Panc1 (cell line): Measurements from ENCODE around the gene DOCK1. TPM values are rescaled to one million over a fixed set of nuclear protein-coding genes. Genes with fewer than 3 reads are reported as not detected.

Source experiments
- ATAC-seq: fragments of 200-7000 bp; cut with Tn5 transposase; 2 replicates; pipeline ENCODE4 v1.9.1; 2020; ENCODE audit warnings: mild to moderate bottlenecking, moderate library complexity
- BruUV-seq: library from RNA; stranded (reverse); fragments of 400-500 nt; replicated peaks from 2 replicates; lab custom pipeline; 2021; lab: Mats Ljungman, UMichigan
- CTCF ChIA-PET: fragments of 300-600 bp; sonication (Branson Sonifier 250); formaldehyde crosslinking; loops from one replicate; lab custom pipeline; 2022; ENCODE audit warnings: antibody characterized with exemption; lab: Charles Lee
- POLR2A ChIA-PET: fragments of 300-600 bp; sonication (Branson Sonifier 250); formaldehyde crosslinking; loops from one replicate; lab custom pipeline; 2022; ENCODE audit warnings: antibody characterized with exemption; lab: Charles Lee
- DNase-seq: peaks from one replicate; pipeline ENCODE4 v3.0.0-alpha.2; 2010; ENCODE audit warnings: low read depth, low spot score
- H3K27ac ChIP-seq: 2 replicates; pipeline ENCODE4 v1.5.1; 2011; ENCODE audit warnings: mild to moderate bottlenecking, low read length, inconsistent platforms
- H3K27me3 ChIP-seq: fragments of 200-500 bp; sonication (Bioruptor generic); 2 replicates; pipeline ENCODE4 v1.6.0; 2014; ENCODE audit warnings: low read length, inconsistent platforms; ENCODE audit not compliant: control insufficient read depth, insufficient read depth
- H3K36me3 ChIP-seq: fragments of 200-500 bp; sonication (Bioruptor generic); 2 replicates; pipeline ENCODE4 v1.5.1; 2014; ENCODE audit warnings: inconsistent platforms, mild to moderate bottlenecking, low read length, moderate library complexity; ENCODE audit not compliant: control insufficient read depth, insufficient read depth
- H3K4me1 ChIP-seq: 2 replicates; pipeline ENCODE4 v1.5.1; 2011; ENCODE audit warnings: inconsistent platforms, mild to moderate bottlenecking, low read length, moderate library complexity; ENCODE audit not compliant: control insufficient read depth, insufficient read depth
- H3K4me3 ChIP-seq, 2 experiments: 2 replicates each; pipeline ENCODE4 v1.5.1; 2011 to 2012; ENCODE audit warnings: low read depth in 2 of 2, low read length in 2 of 2, mild to moderate bottlenecking in 2 of 2, inconsistent platforms in 1 of 2, moderate library complexity in 1 of 2
- H3K9me3 ChIP-seq: fragments of 200-500 bp; sonication (Bioruptor generic); 2 replicates; pipeline ENCODE4 v1.5.1; 2014; ENCODE audit warnings: low read depth, mild to moderate bottlenecking, inconsistent platforms, low read length, moderate library complexity; ENCODE audit not compliant: control insufficient read depth, insufficient read depth
- CTCF ChIP-seq: fragments of 450-650 bp; IDR thresholded peaks from 2 replicates; pipeline ENCODE4 v1.5.1; 2017; ENCODE audit warnings: mild to moderate bottlenecking
- POLR2AphosphoS5 ChIP-seq: IDR thresholded peaks from 2 replicates; pipeline ENCODE4 v1.6.1; 2012; ENCODE audit warnings: mild to moderate bottlenecking, low read depth, low read length, moderate library complexity
- SIN3A ChIP-seq: IDR thresholded peaks from 2 replicates; pipeline ENCODE4 v1.6.1; 2012; ENCODE audit warnings: low read depth, mild to moderate bottlenecking, low read length, moderate library complexity, borderline replicate concordance; ENCODE audit not compliant: insufficient read depth
- TCF7L2 ChIP-seq: IDR thresholded peaks from 2 replicates; pipeline ENCODE4 v1.6.1; 2011; ENCODE audit warnings: mild to moderate bottlenecking, low read depth, low read length, inconsistent platforms
- in situ Hi-C: cut with HindIII; loops from 2 replicates; pipeline ENCODE4 v1.10.0; 2016; ENCODE audit warnings: low sequenced_read_pairs, low pct_unique_long_range_greater_than_20kb
- intact Hi-C: fragments of 100-400 bp; cut with micrococcal nuclease; formaldehyde crosslinking; loops from one replicate; pipeline ENCODE4 v1.10.0; 2022; ENCODE audit not compliant: unreplicated experiment
- total RNA-seq: library from RNA; stranded (reverse); gene quantifications from one replicate; pipeline ENCODE4 v1.2.1, GENCODE V29; 2021; ENCODE audit not compliant: unreplicated experiment
- TF ChIP-seq, protein P1 (sequence below), 2 experiments: IDR thresholded peaks; 2 replicates each; pipeline ENCODE4 v1.6.1; 2011 to 2012; ENCODE audit warnings: low read depth in 2 of 2, control low read depth in 1 of 2, low read length in 1 of 2, mild to moderate bottlenecking in 1 of 2, moderate library complexity in 1 of 2; ENCODE audit not compliant: insufficient read depth in 1 of 2

Gene DOCK1
- total RNA-seq, 1 experiment from 2014 or later: 67.6 TPM

DNA sequence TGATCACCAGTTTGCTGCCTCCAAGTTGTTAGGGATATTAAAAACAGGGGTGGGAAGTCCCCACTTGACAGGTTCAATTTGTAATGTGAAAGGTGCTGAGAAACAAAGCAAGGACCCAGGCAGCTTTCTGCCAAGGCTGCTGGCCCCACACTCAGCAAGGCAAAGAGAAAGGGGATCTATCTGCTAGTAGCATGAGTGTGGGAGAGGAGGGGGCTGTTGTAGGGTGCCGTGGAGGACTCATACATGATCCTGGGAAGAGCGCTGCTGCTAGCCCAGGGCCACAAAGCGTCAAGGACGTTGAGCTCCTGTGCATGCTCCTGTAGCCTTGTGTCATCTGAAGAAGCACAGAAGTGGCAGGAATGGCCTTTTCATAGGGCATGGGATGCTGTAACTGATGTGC lies 387.7 kb downstream of the DOCK1 start:
- Histone ChIP-seq H3K4me1 (no peaks in the 10 kb centered on the region), H3K4me3 (no peak overlapping the region), H3K27me3 (no peaks in the 10 kb centered on the region), H3K36me3 (no peaks in the 10 kb centered on the region), H3K27ac (no peak overlapping the region), H3K9me3 (peaks cover 4% of the 10 kb centered on the region; the same call in 1 of the 2 replicates)
- no TSS peak for BruUV-seq
- no peak for ATAC-seq
- in situ Hi-C loops: no loop called here
- POLR2A ChIA-PET: interaction anchor here (0.7 kb wide), 1 partner anchor 256 kb away, joined by 3 read pairs; no protein-coding TSS in a partner anchor
- intact Hi-C loops: no loop called here
- TF ChIP-seq POLR2AphosphoS5 (no peak), SIN3A (no peak)
- TF ChIP-seq, protein P1, sequence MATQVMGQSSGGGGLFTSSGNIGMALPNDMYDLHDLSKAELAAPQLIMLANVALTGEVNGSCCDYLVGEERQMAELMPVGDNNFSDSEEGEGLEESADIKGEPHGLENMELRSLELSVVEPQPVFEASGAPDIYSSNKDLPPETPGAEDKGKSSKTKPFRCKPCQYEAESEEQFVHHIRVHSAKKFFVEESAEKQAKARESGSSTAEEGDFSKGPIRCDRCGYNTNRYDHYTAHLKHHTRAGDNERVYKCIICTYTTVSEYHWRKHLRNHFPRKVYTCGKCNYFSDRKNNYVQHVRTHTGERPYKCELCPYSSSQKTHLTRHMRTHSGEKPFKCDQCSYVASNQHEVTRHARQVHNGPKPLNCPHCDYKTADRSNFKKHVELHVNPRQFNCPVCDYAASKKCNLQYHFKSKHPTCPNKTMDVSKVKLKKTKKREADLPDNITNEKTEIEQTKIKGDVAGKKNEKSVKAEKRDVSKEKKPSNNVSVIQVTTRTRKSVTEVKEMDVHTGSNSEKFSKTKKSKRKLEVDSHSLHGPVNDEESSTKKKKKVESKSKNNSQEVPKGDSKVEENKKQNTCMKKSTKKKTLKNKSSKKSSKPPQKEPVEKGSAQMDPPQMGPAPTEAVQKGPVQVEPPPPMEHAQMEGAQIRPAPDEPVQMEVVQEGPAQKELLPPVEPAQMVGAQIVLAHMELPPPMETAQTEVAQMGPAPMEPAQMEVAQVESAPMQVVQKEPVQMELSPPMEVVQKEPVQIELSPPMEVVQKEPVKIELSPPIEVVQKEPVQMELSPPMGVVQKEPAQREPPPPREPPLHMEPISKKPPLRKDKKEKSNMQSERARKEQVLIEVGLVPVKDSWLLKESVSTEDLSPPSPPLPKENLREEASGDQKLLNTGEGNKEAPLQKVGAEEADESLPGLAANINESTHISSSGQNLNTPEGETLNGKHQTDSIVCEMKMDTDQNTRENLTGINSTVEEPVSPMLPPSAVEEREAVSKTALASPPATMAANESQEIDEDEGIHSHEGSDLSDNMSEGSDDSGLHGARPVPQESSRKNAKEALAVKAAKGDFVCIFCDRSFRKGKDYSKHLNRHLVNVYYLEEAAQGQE (IDR thresholded peaks at IDR 0.05; ENCODE audit: insufficient read depth in 1 of 2, low read depth in 2 of 2, low read length in 1 of 2): no peak
- no peak for DNase-seq
- CTCF ChIA-PET: no interaction called here

DNA sequence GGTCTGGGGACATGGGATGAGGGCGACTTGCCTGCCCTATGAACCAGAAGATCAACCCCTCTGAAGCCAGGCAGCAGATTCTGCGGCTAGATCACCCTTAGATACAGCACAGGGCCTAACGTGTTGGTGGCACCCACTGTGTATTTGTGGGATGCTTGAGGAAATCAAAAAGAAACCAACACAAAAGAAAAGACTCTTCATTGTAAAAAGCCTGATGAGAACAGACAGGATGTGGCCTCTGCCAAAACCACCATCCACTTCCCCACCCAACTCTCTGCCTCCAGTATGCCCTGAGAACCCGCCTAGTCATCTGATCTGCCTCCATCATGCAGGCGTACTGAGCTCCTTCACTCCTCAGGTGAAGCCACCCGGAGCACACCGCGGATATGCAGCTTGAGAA lies 388.4 kb downstream of the DOCK1 start:
- TF ChIP-seq, protein P1 (IDR thresholded peaks at IDR 0.05; ENCODE audit: insufficient read depth in 1 of 2, low read depth in 2 of 2, low read length in 1 of 2): no peak
- no peak for TF ChIP-seq POLR2AphosphoS5
- no peak for TF ChIP-seq CTCF
- TF ChIP-seq TCF7L2: no peak
- no peak for TF ChIP-seq SIN3A
- ChIA-PET CTCF (no interaction called here), POLR2A (interaction anchor here (0.5 kb wide), 1 partner anchor 9 kb away, joined by 5 read pairs; no protein-coding TSS in a partner anchor)
- no peak for DNase-seq
- Histone ChIP-seq H3K9me3 (no peaks in the 10 kb centered on the region; the same call in 1 of the 2 replicates), H3K4me3 (no peak overlapping the region), H3K27ac (no peak overlapping the region), H3K36me3 (no peaks in the 10 kb centered on the region), H3K4me1 (no peaks in the 10 kb centered on the region), H3K27me3 (no peaks in the 10 kb centered on the region)
- in situ Hi-C loops (no loop called here), intact Hi-C loops (no loop called here)
- ATAC-seq: no peak
- BruUV-seq: no TSS peak
